Skin epidermis (tissue), 12 donors: Measurements from ENCODE around the gene NKX6-1.

ENCODE experiments used
- H3K27ac ChIP-seq, 21 experiments: fragments of 200-600 bp; sonication (generic) in 11 of 21; one replicate each; pipeline ENCODE4 v1.5.0; 2020; ENCODE audit warnings: mild to moderate bottlenecking in 3 of 21, inconsistent platforms in 2 of 21, moderate library complexity in 2 of 21
- H3K4me3 ChIP-seq, 7 experiments: fragments of 200-600 bp; sonication (generic) in 2 of 7; one replicate each; pipeline ENCODE4 v1.5.0; 2020; ENCODE audit warnings: inconsistent platforms in 2 of 7, mild to moderate bottlenecking in 2 of 7, moderate library complexity in 1 of 7

NKX6-1 gene

GRCh38 chr4:84500386-84501201, 1.5 kb upstream of the NKX6-1 start:
- Histone ChIP-seq H3K27ac (no peak overlapping the region), H3K4me3 (no peak overlapping the region)

GRCh38 chr4:84499624-84499982, 511 bp upstream of the NKX6-1 start:
- Histone ChIP-seq H3K27ac (no peak overlapping the region), H3K4me3 (peak overlapping the region in 4 of 7 experiments; percentile 10 to 42 (median 35))

GRCh38 chr4:84498203-84498934, 723 bp downstream of the NKX6-1 start:
- H3K27ac ChIP-seq, result no peak overlapping the region
- H3K4me3 ChIP-seq, result peak overlapping the region; percentile 4 to 42 (median 13)

GRCh38 chr4:84497504-84498202, 1.4 kb downstream of the NKX6-1 start:
- peak overlapping the region; percentile 4 to 42 (median 13) for H3K4me3 ChIP-seq
- no peak overlapping the region for H3K27ac ChIP-seq

GRCh38 chr4:84496706-84497503, 2.2 kb downstream of the NKX6-1 start:
- Histone ChIP-seq H3K4me3 (peak overlapping the region in 2 of 7 experiments; percentile 35 to 42), H3K27ac (no peak overlapping the region)

GRCh38 chr4:84496331-84496705, 2.8 kb downstream of the NKX6-1 start:
- H3K27ac ChIP-seq, result no peak overlapping the region
- no peak overlapping the region for H3K4me3 ChIP-seq

GRCh38 chr4:84495794-84496261, 3.3 kb downstream of the NKX6-1 start:
- Histone ChIP-seq H3K4me3 (no peak overlapping the region), H3K27ac (no peak overlapping the region)

GRCh38 chr4:84495118-84495793, 3.8 kb downstream of the NKX6-1 start:
- Histone ChIP-seq H3K4me3 (no peak overlapping the region), H3K27ac (no peak overlapping the region)

GRCh38 chr4:84494531-84494930, 4.6 kb downstream of the NKX6-1 start:
- Histone ChIP-seq H3K4me3 (no peak overlapping the region), H3K27ac (no peak overlapping the region)

- Histone ChIP-seq H3K4me3 (no peak overlapping the region), H3K27ac (no peak overlapping the region)
These were observed 5.0 kb downstream of the NKX6-1 start for GRCh38 chr4:84494076-84494475.

- Histone ChIP-seq H3K27ac (no peak overlapping the region), H3K4me3 (no peak overlapping the region)
These were observed 5.8 kb downstream of the NKX6-1 start for GRCh38 chr4:84493092-84493850.

- Histone ChIP-seq H3K27ac (no peak overlapping the region), H3K4me3 (no peak overlapping the region)
These were observed 6.4 kb downstream of the NKX6-1 start for GRCh38 chr4:84492737-84493091.

- no peak overlapping the region for H3K27ac ChIP-seq
- no peak overlapping the region for H3K4me3 ChIP-seq
These were observed 6.8 kb downstream of the NKX6-1 start for GRCh38 chr4:84492290-84492689.

GRCh38 chr4:84491481-84491880, 7.6 kb downstream of the NKX6-1 start:
- H3K4me3 ChIP-seq, result no peak overlapping the region
- H3K27ac ChIP-seq, result no peak overlapping the region

- Histone ChIP-seq H3K27ac (no peak overlapping the region), H3K4me3 (no peak overlapping the region)
These were observed 8.4 kb downstream of the NKX6-1 start for GRCh38 chr4:84490663-84491062.

- no peak overlapping the region for H3K4me3 ChIP-seq
- H3K27ac ChIP-seq, result no peak overlapping the region
These were observed 14.9 kb downstream of the NKX6-1 start for GRCh38 chr4:84484236-84484635.

- Histone ChIP-seq H3K27ac (no peak overlapping the region), H3K4me3 (no peak overlapping the region)
These were observed 15.4 kb downstream of the NKX6-1 start for GRCh38 chr4:84483688-84484087.
